DND-41 (cell line): ENCODE data around the gene THSD7B.

Experiments used
- EZH2 ChIP-seq: IDR thresholded peaks from 3 replicates; pipeline ENCODE4 v1.6.1; 2012; ENCODE audit warnings: borderline replicate concordance, low read depth, mild to moderate bottlenecking, moderate library complexity, low read length, inconsistent platforms; ENCODE audit not compliant: severe bottlenecking
- TF ChIP-seq, protein P1 (sequence below): IDR thresholded peaks from 2 replicates; pipeline ENCODE4 v1.5.1; 2012; ENCODE audit warnings: borderline replicate concordance, low read length, moderate library complexity, mild to moderate bottlenecking; ENCODE audit not compliant: poor library complexity, severe bottlenecking; ENCODE audit errors: extremely low read depth

DNA sequence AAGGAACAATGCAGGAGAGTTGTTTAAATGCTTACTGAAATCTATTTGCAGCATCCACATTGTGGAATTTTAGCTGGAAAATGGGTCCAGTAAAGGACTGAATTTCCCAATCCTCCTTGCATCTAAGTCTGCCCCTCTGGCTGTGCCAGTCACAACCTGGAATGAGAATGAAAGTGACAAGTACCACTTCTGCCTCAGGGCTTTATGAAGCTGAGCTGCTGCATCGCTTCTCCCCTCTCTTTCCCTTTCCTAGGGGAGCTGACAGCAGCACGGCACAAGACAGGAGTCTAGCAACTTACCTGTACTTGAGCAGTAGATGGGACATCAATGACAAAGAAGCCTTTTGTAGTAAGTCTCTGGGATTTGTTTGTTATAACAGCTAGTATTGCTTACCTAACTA is 27.3 kb upstream of the THSD7B start:
- TF ChIP-seq, protein P1, sequence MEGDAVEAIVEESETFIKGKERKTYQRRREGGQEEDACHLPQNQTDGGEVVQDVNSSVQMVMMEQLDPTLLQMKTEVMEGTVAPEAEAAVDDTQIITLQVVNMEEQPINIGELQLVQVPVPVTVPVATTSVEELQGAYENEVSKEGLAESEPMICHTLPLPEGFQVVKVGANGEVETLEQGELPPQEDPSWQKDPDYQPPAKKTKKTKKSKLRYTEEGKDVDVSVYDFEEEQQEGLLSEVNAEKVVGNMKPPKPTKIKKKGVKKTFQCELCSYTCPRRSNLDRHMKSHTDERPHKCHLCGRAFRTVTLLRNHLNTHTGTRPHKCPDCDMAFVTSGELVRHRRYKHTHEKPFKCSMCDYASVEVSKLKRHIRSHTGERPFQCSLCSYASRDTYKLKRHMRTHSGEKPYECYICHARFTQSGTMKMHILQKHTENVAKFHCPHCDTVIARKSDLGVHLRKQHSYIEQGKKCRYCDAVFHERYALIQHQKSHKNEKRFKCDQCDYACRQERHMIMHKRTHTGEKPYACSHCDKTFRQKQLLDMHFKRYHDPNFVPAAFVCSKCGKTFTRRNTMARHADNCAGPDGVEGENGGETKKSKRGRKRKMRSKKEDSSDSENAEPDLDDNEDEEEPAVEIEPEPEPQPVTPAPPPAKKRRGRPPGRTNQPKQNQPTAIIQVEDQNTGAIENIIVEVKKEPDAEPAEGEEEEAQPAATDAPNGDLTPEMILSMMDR, result no peak
- no peak for TF ChIP-seq EZH2
